Stromal cell of bone marrow (primary cell): ENCODE results near the gene DNAH1.

Experiments
- DNase-seq: peaks from one replicate; pipeline ENCODE4 v3.0.0-alpha.2; 2012; ENCODE audit warnings: low read depth

The DNAH1 gene

GRCh38 chr3:52290596-52291507, 25.3 kb upstream of the DNAH1 start:
- DNase-seq, result no peak

- DNase-seq, result no peak
These were observed 24.5 kb upstream of the DNAH1 start for GRCh38 chr3:52291508-52292181.

DNA sequence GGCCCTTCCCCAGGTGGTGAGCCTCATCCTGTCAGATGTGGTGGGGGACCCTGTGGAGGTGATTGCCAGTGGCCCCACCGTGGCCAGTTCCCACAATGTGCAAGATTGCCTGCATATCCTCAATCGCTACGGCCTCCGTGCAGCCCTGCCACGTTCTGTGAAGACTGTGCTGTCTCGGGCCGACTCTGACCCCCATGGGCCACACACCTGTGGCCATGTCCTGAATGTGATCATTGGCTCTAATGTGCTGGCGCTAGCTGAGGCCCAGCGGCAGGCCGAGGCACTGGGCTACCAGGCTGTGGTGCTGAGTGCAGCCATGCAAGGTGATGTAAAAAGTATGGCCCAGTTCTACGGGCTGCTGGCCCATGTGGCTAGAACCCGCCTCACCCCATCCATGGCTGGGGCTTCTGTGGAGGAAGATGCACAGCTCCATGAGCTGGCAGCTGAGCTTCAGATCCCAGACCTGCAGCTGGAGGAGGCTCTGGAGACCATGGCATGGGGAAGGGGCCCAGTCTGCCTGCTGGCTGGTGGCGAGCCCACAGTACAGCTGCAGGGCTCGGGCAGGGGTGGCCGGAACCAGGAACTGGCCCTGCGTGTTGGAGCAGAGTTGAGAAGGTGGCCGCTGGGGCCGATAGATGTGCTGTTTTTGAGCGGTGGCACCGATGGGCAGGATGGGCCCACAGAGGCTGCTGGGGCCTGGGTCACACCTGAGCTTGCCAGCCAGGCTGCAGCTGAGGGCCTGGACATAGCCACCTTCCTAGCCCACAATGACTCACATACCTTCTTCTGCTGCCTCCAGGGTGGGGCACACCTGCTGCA, 23.7 kb upstream of the DNAH1 start:
- no peak for DNase-seq

- no peak for DNase-seq
These were observed 22.4 kb upstream of the DNAH1 start for GRCh38 chr3:52293491-52294319.

- no peak for DNase-seq
These were observed 21.6 kb upstream of the DNAH1 start for GRCh38 chr3:52294320-52295150.

DNA sequence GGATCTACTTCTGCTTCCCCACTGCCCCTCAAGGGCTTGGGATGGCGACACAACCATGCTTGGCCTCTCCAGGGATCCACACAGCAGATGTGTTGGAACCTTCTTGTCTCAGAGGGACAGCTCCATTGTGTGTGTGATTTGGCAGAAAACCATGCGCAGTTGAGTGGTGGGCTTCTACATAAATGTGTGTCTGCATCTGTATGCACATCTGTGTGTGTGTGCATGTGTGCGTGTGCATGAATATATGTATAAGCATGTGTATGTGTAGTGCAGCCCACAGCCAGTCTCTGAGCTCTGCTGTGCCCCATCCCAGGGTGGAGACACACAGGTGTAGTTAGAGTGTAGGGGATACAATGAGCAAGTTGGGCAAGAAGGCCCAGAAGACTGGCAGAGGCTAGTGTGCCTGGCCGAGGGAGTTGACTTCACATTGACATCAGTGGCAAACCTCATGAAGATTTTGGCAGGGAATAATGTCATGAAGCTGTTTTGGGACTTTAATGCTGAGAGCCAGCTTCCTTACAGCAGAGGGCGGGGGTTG, 20.4 kb upstream of the DNAH1 start:
- no peak for DNase-seq

DNA sequence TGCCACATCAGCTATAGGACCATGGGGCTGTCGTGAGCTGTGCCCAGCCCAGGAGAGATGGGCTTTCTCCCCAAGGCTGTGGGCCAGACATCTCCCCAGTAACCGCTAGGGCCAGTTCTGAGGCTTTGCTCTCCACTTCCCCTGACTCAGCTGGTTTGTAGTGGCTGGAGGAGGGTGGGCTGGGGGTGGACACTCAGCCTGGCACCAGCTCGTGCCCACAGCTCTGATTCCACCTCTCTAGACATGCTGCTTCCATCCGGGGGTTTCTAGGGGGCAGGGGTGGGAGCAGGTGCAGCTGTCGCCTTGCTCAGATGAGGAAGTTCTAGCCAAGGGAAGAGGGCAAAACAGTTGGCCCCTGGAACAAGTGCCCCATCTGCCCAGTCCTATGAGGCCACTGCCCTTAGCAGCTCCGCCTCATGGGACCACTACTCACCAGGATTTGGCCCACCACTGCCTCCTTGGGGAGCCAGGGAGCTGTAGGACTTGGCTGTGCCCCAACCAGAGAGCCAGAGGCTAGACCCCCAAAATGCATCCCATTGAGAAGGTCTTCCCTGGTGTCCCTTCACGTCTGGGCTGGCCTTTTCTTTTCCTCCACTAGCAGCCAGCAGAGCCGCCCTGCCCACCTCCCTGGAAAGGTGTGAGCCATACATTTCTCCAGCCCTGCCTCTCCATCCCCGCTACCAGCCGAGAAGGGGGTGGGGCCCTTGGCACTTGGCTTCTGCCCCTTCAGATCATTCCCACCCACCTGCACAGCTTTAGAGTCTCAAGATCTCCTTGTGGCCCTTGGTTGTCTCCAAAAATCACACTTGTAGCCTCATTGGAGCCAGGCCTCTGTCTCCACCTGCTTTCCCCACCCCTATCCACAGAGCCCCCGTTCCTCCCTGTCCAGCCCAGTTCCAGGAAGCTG, 18.6 kb upstream of the DNAH1 start:
- no peak for DNase-seq

DNA sequence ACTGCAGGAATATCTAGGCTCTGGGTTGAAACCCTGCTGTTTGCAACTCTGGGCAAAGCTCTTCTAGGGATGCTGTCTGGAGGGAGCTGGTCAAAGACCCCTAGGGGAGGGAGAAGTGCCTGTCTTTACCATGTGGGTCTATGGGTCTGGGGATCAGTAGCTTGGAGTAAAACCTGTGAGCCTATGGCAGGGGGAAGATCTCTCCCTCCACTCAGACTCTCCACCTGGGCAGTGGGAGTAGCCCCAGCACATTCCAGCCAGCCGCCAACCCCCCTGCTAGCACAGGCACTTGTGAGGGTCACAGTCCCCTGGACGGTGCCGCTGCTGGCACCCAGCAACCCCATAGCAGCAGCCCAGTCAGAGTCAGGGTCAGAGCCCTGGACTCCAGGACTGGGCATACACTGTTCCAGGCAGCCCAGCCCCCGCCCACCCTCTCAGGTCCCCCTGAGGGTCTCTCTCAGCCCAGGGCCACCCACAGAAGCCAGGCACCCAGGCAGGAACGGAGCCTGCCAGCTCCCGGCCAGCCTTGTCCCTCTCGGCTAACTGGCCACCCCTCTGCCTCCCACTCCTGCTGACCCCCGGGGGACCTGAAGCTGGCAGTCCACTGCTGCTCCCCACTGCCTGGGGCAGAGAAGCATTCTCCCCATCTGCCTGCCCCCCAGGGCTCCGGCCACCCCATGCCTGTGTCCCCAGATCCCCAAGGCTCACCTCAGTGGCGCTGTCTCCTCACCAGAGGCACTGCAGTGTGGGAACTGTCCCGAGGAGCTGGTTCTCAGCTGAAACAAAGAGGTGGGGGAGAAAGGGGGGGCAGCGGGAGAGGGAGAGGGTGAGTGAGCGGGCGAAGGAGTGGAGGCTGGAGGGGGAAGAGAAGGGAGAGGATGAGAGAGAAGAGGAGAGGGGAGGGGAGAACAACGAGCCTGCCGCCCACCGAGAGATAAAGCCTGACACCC, 17.7 kb upstream of the DNAH1 start:
- no peak for DNase-seq

DNA sequence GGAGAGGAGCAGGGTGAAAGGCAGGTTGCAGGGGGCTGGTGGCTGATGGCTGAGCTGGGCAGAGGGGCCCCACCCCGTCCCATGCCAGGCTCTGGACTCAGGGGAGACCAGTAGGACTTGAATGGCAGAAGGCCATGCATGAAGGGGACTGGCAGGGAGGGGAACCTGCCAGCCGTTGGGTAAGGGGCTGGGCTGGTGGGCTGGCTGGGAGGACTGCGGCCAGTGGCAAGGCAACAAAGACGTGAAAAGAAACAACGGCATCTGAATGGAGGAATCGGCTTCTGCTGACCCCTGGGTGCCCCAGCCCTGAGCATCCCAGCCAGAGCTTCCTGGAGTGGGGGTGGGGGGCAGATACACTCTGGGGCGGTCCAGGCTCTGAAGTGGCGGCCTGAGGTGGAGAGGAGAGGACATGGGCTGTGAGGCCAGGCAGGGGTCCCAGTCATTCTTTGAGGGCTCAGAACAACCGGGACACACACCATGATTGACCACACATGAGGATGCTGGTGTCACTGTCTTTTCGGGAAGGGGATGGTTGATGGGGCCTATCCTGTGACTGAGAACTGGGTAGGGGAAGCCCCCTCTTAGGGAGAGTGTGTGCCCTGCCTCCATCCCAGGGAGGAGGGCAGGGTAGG, 16.8 kb upstream of the DNAH1 start:
- no peak for DNase-seq

GRCh38 chr3:52299879-52300611, 16.1 kb upstream of the DNAH1 start:
- DNase-seq, result no peak

GRCh38 chr3:52302426-52303145, 13.5 kb upstream of the DNAH1 start:
- DNase-seq, result no peak

DNA sequence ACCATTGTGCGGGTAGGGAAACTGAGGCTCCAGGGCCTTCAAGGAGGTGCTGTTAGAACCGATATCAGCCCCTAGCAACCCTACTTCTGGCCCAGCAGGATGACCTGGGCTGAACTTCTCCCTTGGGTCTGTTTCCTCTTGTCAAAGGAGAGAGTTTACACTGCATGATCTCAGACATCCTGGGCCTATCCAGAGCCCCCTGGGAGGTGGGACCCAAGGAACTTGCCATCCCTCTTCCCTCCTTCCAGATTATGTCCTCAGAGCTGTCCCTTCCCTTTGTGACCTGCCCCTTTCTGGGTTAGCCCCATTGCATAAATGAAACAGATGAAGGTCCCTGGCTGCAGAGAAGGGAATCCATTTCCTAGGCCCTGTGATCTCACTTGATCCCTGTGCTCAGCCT, 12.3 kb upstream of the DNAH1 start:
- DNase-seq, result no peak

DNA sequence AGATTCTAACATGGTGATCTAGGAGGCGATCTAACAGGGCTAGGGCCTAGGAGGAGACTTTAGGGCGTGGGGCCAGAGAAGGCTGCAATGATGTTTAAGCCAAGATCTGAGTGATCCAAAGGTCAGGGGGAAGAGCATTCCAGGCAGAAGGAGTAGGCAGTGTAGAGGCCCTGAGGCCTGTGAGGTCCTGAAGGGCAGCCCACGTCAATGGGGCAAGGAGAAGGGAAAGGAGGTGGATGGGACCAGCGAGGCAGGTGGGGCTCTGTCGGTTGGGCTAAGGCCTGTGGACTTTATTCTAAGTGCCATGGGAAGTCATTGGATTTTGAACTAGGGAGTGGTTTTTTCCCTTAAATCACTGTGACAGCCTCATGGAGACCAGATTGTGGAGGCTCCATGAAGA, 10.2 kb upstream of the DNAH1 start:
- DNase-seq, result no peak

DNA sequence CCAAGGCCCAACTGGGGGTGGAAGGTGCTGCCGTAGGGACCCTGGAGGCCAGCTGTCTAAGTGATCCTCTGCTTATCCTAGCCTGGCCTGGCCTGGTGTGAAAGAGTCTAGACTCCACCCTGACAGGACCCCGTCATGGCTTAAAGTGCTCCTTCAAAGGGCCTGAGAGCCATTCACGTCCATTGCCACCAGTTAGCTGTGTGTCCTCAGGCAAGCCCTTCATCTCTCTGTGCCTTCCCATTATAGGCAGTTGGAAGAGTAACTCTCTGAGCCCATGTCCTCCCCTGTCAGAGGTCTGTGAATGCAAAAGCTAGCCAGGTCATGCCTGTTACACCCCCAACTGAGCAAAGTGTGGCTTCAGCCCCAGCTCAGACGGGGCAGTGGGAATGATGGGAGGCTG, 9.1 kb upstream of the DNAH1 start:
- no peak for DNase-seq

GRCh38 chr3:52308308-52308707, 7.8 kb upstream of the DNAH1 start:
- DNase-seq, result no peak

DNA sequence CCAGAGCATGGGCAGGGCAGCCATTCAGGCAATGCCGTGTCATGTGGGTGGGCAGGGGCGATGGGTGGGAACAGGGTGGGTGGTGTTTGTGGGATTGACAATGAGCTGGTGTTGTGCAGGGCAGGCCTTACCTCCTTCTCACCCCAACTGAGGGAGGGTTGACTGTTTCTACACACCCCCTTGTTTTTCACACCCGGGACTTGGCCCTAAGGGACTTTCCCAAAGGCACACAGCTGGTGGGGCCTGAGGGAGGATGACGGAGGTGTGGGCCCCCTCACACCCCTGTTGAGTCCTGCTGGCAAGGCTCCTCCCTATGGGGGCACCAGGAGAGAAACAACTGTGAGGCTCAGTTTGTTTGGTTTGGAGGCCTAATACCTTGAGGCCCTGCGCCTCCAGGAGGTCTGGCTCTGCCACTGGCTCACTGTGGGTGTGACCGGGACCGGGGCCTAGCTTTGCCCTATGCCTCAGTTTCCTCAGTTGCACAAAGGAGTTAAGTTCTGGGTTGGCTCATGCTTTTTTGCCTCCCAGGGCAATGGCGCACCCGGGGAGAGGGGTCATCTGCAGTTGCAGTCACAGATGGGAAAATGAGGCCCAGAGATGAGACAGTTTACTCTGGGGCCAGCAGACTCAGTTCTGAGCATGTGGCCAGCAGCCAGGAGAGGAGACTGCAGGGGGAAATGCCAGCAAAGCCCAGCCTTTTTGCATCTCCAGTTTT, 5.1 kb upstream of the DNAH1 start:
- no peak for DNase-seq
